Naive thymus-derived CD4-positive, alpha-beta T cell (primary cell): ENCODE results near the gene INSIG1. TPM values are rescaled to one million over a fixed set of nuclear protein-coding genes. Genes with fewer than 3 reads are reported as not detected.
A peak's percentile ranks its signal among the peaks of the same experiment; 100 is the strongest.

ENCODE experiments used
- ATAC-seq: fragments of 150-1000 bp; cut with Tn5 transposase; 2 replicates; pipeline ENCODE4 v1.10.0; 2021; ENCODE audit warnings: mild to moderate bottlenecking, moderate library complexity
- CTCF ChIA-PET: fragments of 350-600 bp; sonication (Branson Sonifier 250); formaldehyde crosslinking; loops from one replicate; lab custom pipeline; 2021; ENCODE audit warnings: antibody characterized with exemption; lab: Charles Lee
- POLR2A ChIA-PET: fragments of 350-600 bp; sonication (Branson Sonifier 250); formaldehyde crosslinking; loops from one replicate; lab custom pipeline; 2021; ENCODE audit warnings: antibody characterized with exemption, inconsistent platforms; lab: Charles Lee
- DNase-seq, 9 donors: peaks; one replicate each; pipeline versions ENCODE4 v3.0.0 to v3.0.0-alpha.2; 2020 to 2022; ENCODE audit warnings: mixed read lengths in 1 of 9
- H3K27ac ChIP-seq: one replicate; pipeline ENCODE4 v1.7.0; 2013; ENCODE audit warnings: mild to moderate bottlenecking, low read depth, low read length, moderate library complexity
- H3K27me3 ChIP-seq, 2 donors: one replicate each; pipeline ENCODE4 v1.7.0; 2013; ENCODE audit warnings: low read length in 2 of 2, mild to moderate bottlenecking in 2 of 2, moderate library complexity in 2 of 2; ENCODE audit not compliant: control insufficient read depth in 2 of 2, insufficient read depth in 2 of 2
- H3K36me3 ChIP-seq, 3 experiments: 1 replicate in 2 of 3; 2 replicates in 1 of 3; pipeline ENCODE4 v1.7.0; 2013; ENCODE audit warnings: low read length in 3 of 3, mild to moderate bottlenecking in 3 of 3, moderate library complexity in 1 of 3; ENCODE audit not compliant: insufficient read depth in 3 of 3, control insufficient read depth in 2 of 3
- H3K4me1 ChIP-seq, 2 donors: one replicate each; pipeline ENCODE4 v1.7.0; 2013; ENCODE audit warnings: low read length in 2 of 2, mild to moderate bottlenecking in 2 of 2, moderate library complexity in 1 of 2; ENCODE audit not compliant: control insufficient read depth in 2 of 2, insufficient read depth in 2 of 2
- H3K4me3 ChIP-seq: 2 replicates; pipeline ENCODE4 v1.7.0; 2013; ENCODE audit warnings: mild to moderate bottlenecking, low read length
- H3K9me3 ChIP-seq, 3 experiments: 1 replicate in 2 of 3; 2 replicates in 1 of 3; pipeline ENCODE4 v1.7.0; 2013; ENCODE audit warnings: low read length in 3 of 3; ENCODE audit not compliant: control insufficient read depth in 2 of 3
- H3K27ac Mint-ChIP-seq, 9 donors: one replicate each; pipeline ENCODE4 v1.8.0; 2020 to 2022; ENCODE audit warnings: mixed read lengths in 9 of 9, mild to moderate bottlenecking in 8 of 9, moderate library complexity in 5 of 9, inconsistent platforms in 2 of 9
- H3K27me3 Mint-ChIP-seq, 5 donors: one replicate each; pipeline ENCODE4 v1.8.0; 2021 to 2022; ENCODE audit warnings: mixed read lengths in 5 of 5, mild to moderate bottlenecking in 1 of 5
- H3K36me3 Mint-ChIP-seq, 5 donors: one replicate each; pipeline ENCODE4 v1.8.0; 2020 to 2022; ENCODE audit warnings: mixed read lengths in 5 of 5, mild to moderate bottlenecking in 3 of 5, inconsistent platforms in 1 of 5
- H3K4me1 Mint-ChIP-seq, 7 donors: one replicate each; pipeline ENCODE4 v1.8.0; 2020 to 2022; ENCODE audit warnings: mixed read lengths in 7 of 7, mild to moderate bottlenecking in 3 of 7, inconsistent platforms in 1 of 7
- H3K4me3 Mint-ChIP-seq, 10 donors: one replicate each; pipeline ENCODE4 v1.8.0; 2020 to 2022; ENCODE audit warnings: mild to moderate bottlenecking in 10 of 10, mixed read lengths in 10 of 10, moderate library complexity in 6 of 10, inconsistent platforms in 2 of 10
- H3K9me3 Mint-ChIP-seq, 11 donors: one replicate each; pipeline ENCODE4 v1.8.0; 2020 to 2022; ENCODE audit warnings: mixed read lengths in 11 of 11, mild to moderate bottlenecking in 4 of 11, inconsistent platforms in 1 of 11, moderate library complexity in 1 of 11
- intact Hi-C, 2 donors: fragments of 100-400 bp; cut with micrococcal nuclease; formaldehyde crosslinking; loops; one replicate each; pipeline ENCODE4 v1.15.1; 2023
- polyA plus RNA-seq, 2 donors: library from polyadenylated mRNA; unstranded; fragments of 300-500 nt; fragmentation: Illumina TruSeq; gene quantifications; one replicate each; pipeline ENCODE4 v1.2.3, GENCODE V29; 2021
- total RNA-seq, 6 experiments: library from RNA in 5 of 6; stranded (reverse) in 5 of 6; gene quantifications; 1 replicate in 5 of 6; 2 replicates in 1 of 6; pipeline ENCODE4 v1.2.3 and lab custom pipeline; 2021 to 2026

The INSIG1 gene
- total and polyA plus RNA-seq, 7 experiments from 2014 or later = 22.2 to 70.0 (median 46.3) TPM

DNA sequence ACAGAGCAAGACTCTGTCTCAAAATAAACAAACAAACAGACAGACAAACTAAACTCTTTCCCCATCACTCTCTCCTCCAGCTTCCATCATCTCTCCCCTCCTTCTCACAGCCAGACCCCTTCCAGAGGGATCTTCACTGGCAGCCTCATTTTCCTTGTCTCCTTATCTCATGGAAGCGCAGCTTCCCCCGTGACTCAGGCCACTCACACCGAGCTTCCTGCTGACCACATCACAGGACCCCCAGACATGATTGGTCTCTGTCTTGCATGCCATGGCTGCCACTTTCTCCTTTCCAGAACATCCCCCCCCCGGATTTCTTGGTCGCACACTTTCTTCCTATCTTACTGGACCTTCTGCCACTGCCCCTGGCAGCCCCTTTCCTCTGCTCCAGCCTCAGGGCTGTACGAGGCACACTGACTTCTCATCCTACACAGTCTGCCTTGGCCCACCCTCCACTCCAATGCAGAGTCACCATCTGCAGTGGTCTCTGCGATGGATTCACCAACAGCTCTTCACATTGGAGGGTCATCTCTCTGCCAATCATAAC is 4.9 kb upstream of the INSIG1 start:
- Mint-ChIP-seq H3K4me3 (no peak overlapping the region), H3K9me3 (peaks cover 0 to 6% (median 0%) of the 10 kb centered on the region in 11 donors), H3K27ac (peak overlapping the region in 1 of 9 donors; percentile 25), H3K27me3 (no peaks in the 10 kb centered on the region), H3K4me1 (peaks cover 14 to 54% (median 25%) of the 10 kb centered on the region in 7 donors), H3K36me3 (peaks cover 0 to 21% (median 0%) of the 10 kb centered on the region in 5 donors)
- Histone ChIP-seq H3K36me3 (no peaks in the 10 kb centered on the region), H3K27me3 (no peaks in the 10 kb centered on the region), H3K4me1 (peaks cover 8 to 13% of the 10 kb centered on the region in 2 donors), H3K27ac (no peak overlapping the region), H3K4me3 (no peak overlapping the region), H3K9me3 (no peaks in the 10 kb centered on the region)
- intact Hi-C loops = no loop called here
- DNase-seq (peak in 1 of 9 donors; percentile 8), ATAC-seq (no peak)
- ChIA-PET CTCF (no interaction called here), POLR2A (no interaction called here)

DNA sequence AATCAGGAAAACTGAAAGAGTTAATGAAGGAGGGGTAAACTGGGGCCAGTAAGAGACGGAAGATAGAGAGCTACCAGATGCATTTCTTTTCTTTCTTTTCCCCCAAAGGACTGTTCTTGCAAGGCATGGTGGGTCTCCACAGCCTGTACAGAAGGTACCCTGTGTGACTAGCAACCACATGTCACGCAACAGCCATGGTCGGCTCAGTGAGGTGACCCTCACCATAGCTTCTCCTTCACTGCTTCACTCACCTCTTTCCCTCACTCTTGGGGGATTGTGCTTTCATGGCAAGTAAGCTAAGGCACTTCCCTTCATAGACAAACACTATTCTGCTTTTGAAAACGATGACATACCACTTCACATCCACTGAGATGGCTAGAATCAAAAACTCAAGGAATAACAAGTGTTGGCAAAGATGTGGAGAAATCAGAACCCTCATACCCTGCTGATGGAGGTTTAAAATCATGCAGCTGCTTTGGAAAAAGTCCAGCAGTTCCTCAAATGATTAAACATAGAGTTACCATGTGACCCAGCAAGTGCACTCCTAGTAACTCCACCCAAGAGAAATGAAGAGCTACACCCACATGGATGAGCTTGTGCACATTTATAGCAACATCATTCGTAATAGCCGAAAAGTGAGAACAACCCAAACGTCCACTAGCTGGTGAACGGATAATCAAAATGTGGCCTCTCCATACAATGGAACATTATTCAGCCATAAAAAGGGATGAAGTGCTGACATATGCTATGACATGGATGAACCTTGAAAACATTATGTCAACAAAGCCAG is 3.8 kb upstream of the INSIG1 start:
- H3K4me3 Mint-ChIP-seq = no peak overlapping the region
- no peaks in the 10 kb centered on the region for H3K36me3 ChIP-seq
- H3K27ac Mint-ChIP-seq = peak overlapping the region in 1 of 9 donors; percentile 58

DNA sequence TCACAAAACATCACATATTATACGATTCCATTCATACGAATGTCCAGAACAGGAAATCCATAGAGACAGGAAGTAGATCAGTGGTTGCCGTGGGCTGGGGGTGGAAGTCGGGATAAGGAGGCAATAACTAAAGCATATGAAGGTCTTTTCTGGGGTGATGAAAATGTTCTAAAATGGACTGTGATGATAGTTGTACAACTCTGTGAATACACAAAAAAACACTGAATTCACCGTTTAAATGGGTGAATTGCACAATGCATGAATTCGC is 3.2 kb upstream of the INSIG1 start:
- Histone ChIP-seq H3K4me3 (no peak overlapping the region), H3K9me3 (no peaks in the 10 kb centered on the region), H3K36me3 (no peaks in the 10 kb centered on the region), H3K27ac (no peak overlapping the region), H3K27me3 (no peaks in the 10 kb centered on the region), H3K4me1 (peaks cover 10 to 16% of the 10 kb centered on the region in 2 donors)
- H3K4me1 Mint-ChIP-seq = peaks cover 13 to 50% (median 21%) of the 10 kb centered on the region in 7 donors
- peaks cover 0 to 3% (median 0%) of the 10 kb centered on the region in 5 donors for H3K27me3 Mint-ChIP-seq
- no peak for DNase-seq
- ChIA-PET CTCF (no interaction called here), POLR2A (no interaction called here)
- peaks cover 0 to 6% (median 0%) of the 10 kb centered on the region in 11 donors for H3K9me3 Mint-ChIP-seq
- H3K36me3 Mint-ChIP-seq = peaks cover 0 to 28% (median 0%) of the 10 kb centered on the region in 5 donors
- H3K4me3 Mint-ChIP-seq = no peak overlapping the region
- intact Hi-C loops = no loop called here
- ATAC-seq = no peak
- peak overlapping the region in 1 of 9 donors; percentile 58 for H3K27ac Mint-ChIP-seq

More for the DNA sequence above, 3.8 kb upstream of the INSIG1 start:
- Mint-ChIP-seq H3K9me3 (peaks cover 0 to 6% (median 0%) of the 10 kb centered on the region in 11 donors), H3K36me3 (peaks cover 0 to 26% (median 0%) of the 10 kb centered on the region in 5 donors), H3K27me3 (peaks cover 0 to 3% (median 0%) of the 10 kb centered on the region in 5 donors), H3K4me1 (peaks cover 9 to 49% (median 20%) of the 10 kb centered on the region in 7 donors)
- intact Hi-C loops = no loop called here
- H3K27me3 ChIP-seq = no peaks in the 10 kb centered on the region
- H3K4me1 ChIP-seq = peaks cover 8 to 13% of the 10 kb centered on the region in 2 donors
- ChIA-PET CTCF (no interaction called here), POLR2A (interaction anchor here (0.7 kb wide), 1 partner anchor 11 kb away, joined by 3 read pairs; no protein-coding TSS in a partner anchor)
- ATAC-seq (no peak), DNase-seq (no peak)
- H3K4me3 ChIP-seq = no peak overlapping the region
- no peak overlapping the region for H3K27ac ChIP-seq
- no peaks in the 10 kb centered on the region for H3K9me3 ChIP-seq

DNA sequence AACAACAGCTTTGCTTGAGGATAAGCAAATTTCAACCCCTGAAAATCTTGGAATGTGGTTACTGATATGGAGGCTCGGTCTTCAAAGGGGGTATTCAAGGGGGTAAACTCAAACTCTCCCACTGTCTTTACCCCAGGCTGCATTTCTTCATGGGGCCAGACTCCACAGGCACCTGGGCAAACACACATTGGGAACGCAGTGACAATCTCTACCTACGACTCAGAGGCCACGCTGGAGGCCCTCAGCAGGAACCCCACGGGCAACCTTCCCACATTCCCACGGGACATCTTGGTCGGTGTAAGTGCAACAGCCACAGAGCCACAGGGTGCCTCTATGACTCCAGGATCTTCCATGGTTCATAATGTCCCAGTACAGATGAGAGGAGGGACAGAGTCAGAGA is 2.2 kb upstream of the INSIG1 start:
- POLR2A ChIA-PET = interaction anchor here (1.5 to 4.8 kb wide), 3 partner anchors 8 to 90 kb away, joined by 3 to 50 read pairs (median 50); no protein-coding TSS in a partner anchor
- intact Hi-C loops = loop anchor here (5.0 kb wide), 2 partner anchors 33 to 383 kb away; no protein-coding TSS in a partner anchor
- peaks cover 18 to 27% of the 10 kb centered on the region in 2 donors for H3K4me1 ChIP-seq

DNA sequence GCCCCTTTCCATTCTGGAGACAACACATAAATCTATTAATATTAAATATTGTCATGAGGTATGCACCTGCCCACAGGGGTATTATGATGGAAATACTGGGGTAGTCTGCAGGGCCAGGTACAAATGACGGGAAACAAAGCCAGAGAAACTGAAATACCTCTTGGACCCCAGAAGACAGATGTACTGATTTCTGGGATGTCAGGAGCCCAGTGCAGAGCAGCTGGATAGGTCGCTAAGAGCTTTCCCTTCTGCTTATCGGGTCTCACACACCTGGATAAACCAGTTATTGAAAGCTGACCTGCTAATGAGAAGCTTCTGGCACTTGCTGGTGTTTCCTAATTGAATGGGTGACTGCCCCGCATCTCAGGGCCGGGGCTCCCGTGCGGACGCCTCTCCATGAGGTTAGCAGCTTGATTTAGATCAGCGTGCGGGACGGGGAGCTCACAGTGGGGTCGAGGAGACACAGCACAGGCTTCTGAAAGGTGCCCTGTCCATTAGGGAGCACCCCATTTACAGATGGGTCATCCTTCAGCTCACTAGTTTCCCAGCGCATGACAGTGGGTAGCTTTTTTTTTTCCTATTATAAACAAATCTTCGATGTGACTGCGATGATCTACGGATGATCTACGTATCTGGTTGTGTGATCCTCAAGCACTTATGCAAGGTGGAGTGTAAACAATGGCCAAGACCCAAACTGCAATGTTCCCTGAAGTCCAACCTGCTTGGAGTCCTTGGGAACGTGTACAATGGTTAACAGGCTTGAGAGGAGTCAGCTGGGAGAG is 1.5 kb upstream of the INSIG1 start:
- H3K4me1 Mint-ChIP-seq = peaks cover 30 to 60% (median 38%) of the 10 kb centered on the region in 7 donors
- intact Hi-C loops = loop anchor here (2.0 to 5.0 kb wide), 4 partner anchors 13 to 469 kb away; no protein-coding TSS in a partner anchor
- H3K4me1 ChIP-seq = peaks cover 22 to 33% of the 10 kb centered on the region in 2 donors

More for the DNA sequence above, 2.2 kb upstream of the INSIG1 start:
- H3K9me3 ChIP-seq = no peaks in the 10 kb centered on the region
- Mint-ChIP-seq H3K36me3 (peaks cover 0 to 35% (median 0%) of the 10 kb centered on the region in 5 donors), H3K27me3 (peaks cover 0 to 3% (median 0%) of the 10 kb centered on the region in 5 donors), H3K9me3 (peaks cover 0 to 6% (median 0%) of the 10 kb centered on the region in 11 donors), H3K4me3 (peak overlapping the region in 6 of 10 donors; percentile 2 to 84 (median 43)), H3K4me1 (peaks cover 24 to 60% (median 31%) of the 10 kb centered on the region in 7 donors), H3K27ac (peak overlapping the region in 4 of 9 donors; percentile 21 to 90 (median 64))
- H3K27me3 ChIP-seq = no peaks in the 10 kb centered on the region
- DNase-seq = no peak
- CTCF ChIA-PET = no interaction called here
- no peaks in the 10 kb centered on the region for H3K36me3 ChIP-seq
- H3K27ac ChIP-seq = no peak overlapping the region
- no peak for ATAC-seq
- no peak overlapping the region for H3K4me3 ChIP-seq

More for the DNA sequence above, 1.5 kb upstream of the INSIG1 start:
- H3K27me3 ChIP-seq = no peaks in the 10 kb centered on the region
- Mint-ChIP-seq H3K27me3 (peaks cover 0 to 3% (median 0%) of the 10 kb centered on the region in 5 donors), H3K36me3 (peaks cover 0 to 41% (median 0%) of the 10 kb centered on the region in 5 donors), H3K4me3 (peak overlapping the region; percentile 78 to 89 (median 84)), H3K9me3 (peaks cover 0 to 6% (median 0%) of the 10 kb centered on the region in 11 donors), H3K27ac (peak overlapping the region; percentile 83 to 96 (median 90))
- ChIA-PET CTCF (interaction anchor here (1.1 to 1.4 kb wide), 3 partner anchors 9 to 107 kb away, joined by 3 to 9 read pairs (median 3); no protein-coding TSS in a partner anchor), POLR2A (interaction anchor here (0.5 to 4.8 kb wide), 18 partner anchors 9 to 1597 kb away, joined by 3 to 50 read pairs (median 4); partner anchors contain the start of genes LMBR1 and RBM33)
- H3K27ac ChIP-seq = peak overlapping the region; percentile 78
- no peaks in the 10 kb centered on the region for H3K36me3 ChIP-seq
- DNase-seq = peak in 1 of 9 donors; percentile 4
- ATAC-seq = no peak
- no peaks in the 10 kb centered on the region for H3K9me3 ChIP-seq
- H3K4me3 ChIP-seq = peak overlapping the region; percentile 59
